Stomach (tissue), 4 donors: ENCODE measurements around the gene SPEM3.

Experiments
- EP300 ChIP-seq: sonication (generic); formaldehyde crosslinking; IDR thresholded peaks from one replicate; pipeline ENCODE4 v1.6.1; 2017; ENCODE audit warnings: antibody characterized with exemption
- POLR2A ChIP-seq, 4 donors: fragments of 450-650 bp; IDR thresholded peaks; one replicate each; pipeline ENCODE4 v1.6.1; 2016; ENCODE audit warnings: antibody characterized with exemption in 4 of 4, control low read depth in 2 of 4, mild to moderate bottlenecking in 1 of 4, moderate library complexity in 1 of 4
- POLR2AphosphoS5 ChIP-seq, 3 donors: sonication (generic); formaldehyde crosslinking; IDR thresholded peaks; one replicate each; pipeline ENCODE4 v1.6.1; 2016; ENCODE audit warnings: antibody characterized with exemption in 3 of 3
- TF ChIP-seq, protein P1 (sequence below), 7 experiments: fragments of 450-650 bp in 4 of 7; fragments of 200-600 bp in 3 of 7; sonication (generic) in 3 of 7; IDR thresholded peaks; one replicate each; pipeline ENCODE4 v1.5.1; 2016 to 2019; ENCODE audit warnings: antibody characterized with exemption in 7 of 7, control low read depth in 2 of 7, mild to moderate bottlenecking in 1 of 7

DNA sequence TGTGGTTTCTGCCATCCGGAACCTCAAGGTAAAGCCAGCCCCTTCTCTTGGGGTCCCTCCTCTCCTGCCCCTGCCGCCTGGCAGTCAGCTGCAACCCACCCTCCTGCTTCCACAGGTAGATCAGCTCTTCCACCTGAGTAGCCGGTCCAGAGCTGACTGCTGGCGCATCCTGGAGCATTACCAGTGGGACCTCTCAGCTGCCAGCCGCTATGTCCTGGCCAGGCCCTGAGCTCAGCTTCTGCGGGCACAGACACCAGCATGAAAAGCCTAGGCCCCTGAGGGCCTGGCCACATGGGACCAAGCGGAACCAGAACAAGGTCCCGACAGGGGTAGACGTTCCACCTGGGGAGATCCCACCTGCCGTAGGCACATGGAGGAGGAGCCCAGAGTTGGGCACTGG, 39.8 kb upstream of the SPEM3 start:
- TF ChIP-seq, protein P1, sequence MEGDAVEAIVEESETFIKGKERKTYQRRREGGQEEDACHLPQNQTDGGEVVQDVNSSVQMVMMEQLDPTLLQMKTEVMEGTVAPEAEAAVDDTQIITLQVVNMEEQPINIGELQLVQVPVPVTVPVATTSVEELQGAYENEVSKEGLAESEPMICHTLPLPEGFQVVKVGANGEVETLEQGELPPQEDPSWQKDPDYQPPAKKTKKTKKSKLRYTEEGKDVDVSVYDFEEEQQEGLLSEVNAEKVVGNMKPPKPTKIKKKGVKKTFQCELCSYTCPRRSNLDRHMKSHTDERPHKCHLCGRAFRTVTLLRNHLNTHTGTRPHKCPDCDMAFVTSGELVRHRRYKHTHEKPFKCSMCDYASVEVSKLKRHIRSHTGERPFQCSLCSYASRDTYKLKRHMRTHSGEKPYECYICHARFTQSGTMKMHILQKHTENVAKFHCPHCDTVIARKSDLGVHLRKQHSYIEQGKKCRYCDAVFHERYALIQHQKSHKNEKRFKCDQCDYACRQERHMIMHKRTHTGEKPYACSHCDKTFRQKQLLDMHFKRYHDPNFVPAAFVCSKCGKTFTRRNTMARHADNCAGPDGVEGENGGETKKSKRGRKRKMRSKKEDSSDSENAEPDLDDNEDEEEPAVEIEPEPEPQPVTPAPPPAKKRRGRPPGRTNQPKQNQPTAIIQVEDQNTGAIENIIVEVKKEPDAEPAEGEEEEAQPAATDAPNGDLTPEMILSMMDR (IDR thresholded peaks at IDR 0.05): no peak
- TF ChIP-seq POLR2A (IDR thresholded peaks at IDR 0.05): no peak
- no peak for TF ChIP-seq POLR2AphosphoS5 (IDR thresholded peaks at IDR 0.05)
- TF ChIP-seq EP300: no peak
